Ectodermal cell (in vitro differentiated cells): Measurements from ENCODE around the gene UBR1.
"Not testable (repeated sequence)": the region's sequence is repeated elsewhere in the genome, so short reads cannot be mapped to it uniquely, and the experiment has no call there.

ENCODE experiments used
- H3K27ac ChIP-seq: 2 replicates; pipeline ENCODE4 v1.7.0; 2013; ENCODE audit warnings: mild to moderate bottlenecking, low read depth, low read length; ENCODE audit not compliant: insufficient read depth, poor library complexity, severe bottlenecking
- H3K27me3 ChIP-seq: 2 replicates; pipeline ENCODE4 v1.7.0; 2013; ENCODE audit warnings: mild to moderate bottlenecking, low read length; ENCODE audit not compliant: insufficient read depth, control insufficient read depth, poor library complexity, severe bottlenecking
- H3K36me3 ChIP-seq: one replicate; pipeline ENCODE4 v1.7.0; 2013; ENCODE audit warnings: low read length; ENCODE audit not compliant: control insufficient read depth, insufficient read depth
- H3K4me1 ChIP-seq: one replicate; pipeline ENCODE4 v1.7.0; 2013; ENCODE audit warnings: low read length; ENCODE audit not compliant: control insufficient read depth, insufficient read depth
- H3K4me3 ChIP-seq: 2 replicates; pipeline ENCODE4 v1.7.0; 2013; ENCODE audit warnings: low read depth, low read length, control low read depth; ENCODE audit not compliant: insufficient read depth
- H3K9me3 ChIP-seq: 2 replicates; pipeline ENCODE4 v1.7.0; 2013; ENCODE audit warnings: mild to moderate bottlenecking, low read length, moderate library complexity; ENCODE audit not compliant: control insufficient read depth
- WGBS, 2 experiments: methylation state at CpG; one replicate each; pipeline ENCODE4 v1.1.7; 2013; ENCODE audit warnings: missing lambda C conversion rate in 2 of 2; 5-methylcytosine and 5-hydroxymethylcytosine counted together

Gene UBR1

DNA sequence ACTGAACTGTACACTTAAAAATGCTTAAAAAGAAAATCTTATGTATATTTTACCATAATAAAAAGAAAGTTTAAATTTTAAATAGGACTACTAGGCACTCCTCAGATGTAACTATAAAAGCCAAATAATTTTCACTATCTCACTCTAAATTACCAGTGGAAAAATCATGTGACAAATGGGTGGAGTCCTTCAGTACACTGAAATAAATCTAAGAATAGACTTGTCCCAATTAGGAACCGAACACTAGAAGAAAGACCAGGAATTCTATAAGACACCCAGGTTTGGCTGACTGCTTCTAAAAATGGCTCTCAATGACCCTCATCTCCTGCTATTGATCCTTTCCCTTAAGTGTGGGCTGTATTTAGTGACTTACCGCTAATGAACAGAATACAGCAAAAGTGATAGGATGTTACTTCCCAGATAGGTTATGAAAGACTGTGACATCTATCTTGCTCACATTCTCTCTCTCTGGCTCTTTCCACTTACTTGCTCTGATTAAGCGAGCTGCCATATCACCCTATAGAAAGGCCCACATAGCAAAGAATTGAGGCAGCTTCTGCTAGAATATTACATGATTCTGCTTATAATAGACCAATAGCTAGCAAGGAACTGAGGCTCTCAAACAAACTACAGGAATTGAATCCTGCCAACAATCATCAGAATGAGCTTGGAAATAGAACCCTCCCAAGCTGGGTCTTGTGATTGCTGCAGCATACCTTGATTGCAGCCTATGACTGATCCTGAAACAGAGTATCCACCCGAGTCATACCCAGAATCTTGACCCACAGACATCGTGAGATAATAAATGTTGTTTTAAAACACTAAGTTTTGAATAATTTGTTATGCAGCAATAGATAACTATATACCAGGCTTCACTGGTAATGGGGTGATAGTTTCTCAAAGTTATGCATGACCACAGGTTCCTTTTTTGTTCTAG is 202.2 kb downstream of the UBR1 start:
- Histone ChIP-seq H3K9me3 (no peaks in the 10 kb centered on the region), H3K27me3 (no peaks in the 10 kb centered on the region), H3K36me3 (no peaks in the 10 kb centered on the region), H3K4me3 (no peak overlapping the region), H3K4me1 (no peaks in the 10 kb centered on the region), H3K27ac (no peak overlapping the region)
- 74 to 76% methylated on average over 5 of the region's 5 CpGs for WGBS, 2 experiments

DNA sequence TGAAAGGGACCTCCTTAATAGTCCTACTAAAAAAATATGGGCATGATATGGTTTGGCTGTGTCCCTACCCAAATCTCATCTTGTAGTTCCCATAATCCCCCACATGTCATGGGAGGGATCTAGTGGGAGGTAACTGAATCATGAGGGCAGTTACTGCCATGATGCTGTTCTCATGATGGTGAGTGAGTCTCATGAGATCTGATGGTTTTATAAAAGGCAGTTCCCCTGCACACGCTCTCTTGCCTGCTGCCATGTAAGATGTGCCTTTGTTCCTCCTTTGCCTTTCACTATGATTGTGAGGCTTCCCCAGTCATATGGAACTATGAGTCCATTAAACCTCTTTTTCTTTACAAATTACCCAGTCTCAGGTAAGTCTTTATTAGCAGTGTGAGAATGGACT is 211.9 kb downstream of the UBR1 start:
- H3K9me3 ChIP-seq, H3K4me3 ChIP-seq, H3K36me3 ChIP-seq, H3K27me3 ChIP-seq, H3K4me1 ChIP-seq, H3K27ac ChIP-seq: not testable (repeated sequence)
- 90 to 96% methylated on average over 1 of the region's 1 CpG for WGBS, 2 experiments
